ENCODE measurements around the gene CFAP141.

- no peak for TF ChIP-seq CTCF (IDR thresholded peaks at IDR 0.05)
- TF ChIP-seq POLR2A (IDR thresholded peaks at IDR 0.05), result no peak
- TF ChIP-seq POLR2AphosphoS5 (IDR thresholded peaks at IDR 0.05), result no peak
Measured at GRCh38 chr1:154222918-154223317, 16.8 kb upstream of the CFAP141 start.
